ENCODE data around the gene SDCCAG8. TPM values are rescaled to one million over a fixed set of nuclear protein-coding genes. Genes with fewer than 3 reads are reported as not detected.
"Not testable (repeated sequence)": the region's sequence is repeated elsewhere in the genome, so short reads cannot be mapped to it uniquely, and the experiment has no call there.

Gene SDCCAG8
- total RNA-seq, 1 donor, result 26.1 TPM

DNA sequence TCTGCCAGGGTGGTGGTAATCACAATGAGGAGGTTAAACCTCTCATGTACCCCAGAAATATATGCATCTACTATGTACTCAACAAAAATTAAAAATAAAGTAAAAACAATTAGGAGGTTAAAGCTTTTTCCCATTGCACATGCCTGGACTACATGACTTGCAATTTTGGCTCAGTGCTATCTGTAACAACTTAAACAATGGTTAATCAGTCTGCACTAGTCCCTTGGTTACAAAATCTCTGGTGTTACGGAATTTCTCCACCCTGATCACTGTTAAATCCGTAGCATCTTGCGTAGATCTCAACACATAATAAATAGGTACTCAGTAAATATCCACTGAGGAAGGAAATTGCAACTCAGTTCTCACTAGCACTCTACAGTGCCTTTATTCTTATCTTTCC lies 66.5 kb downstream of the SDCCAG8 start:
- DNase-seq (ENCODE audit: low read depth in 2 of 3, low spot score in 2 of 3), result no peak

GRCh38 chr1:243323491-243323890 lies 67.7 kb downstream of the SDCCAG8 start:
- DNase-seq (ENCODE audit: low read depth in 2 of 3, low spot score in 2 of 3), result no peak

DNA sequence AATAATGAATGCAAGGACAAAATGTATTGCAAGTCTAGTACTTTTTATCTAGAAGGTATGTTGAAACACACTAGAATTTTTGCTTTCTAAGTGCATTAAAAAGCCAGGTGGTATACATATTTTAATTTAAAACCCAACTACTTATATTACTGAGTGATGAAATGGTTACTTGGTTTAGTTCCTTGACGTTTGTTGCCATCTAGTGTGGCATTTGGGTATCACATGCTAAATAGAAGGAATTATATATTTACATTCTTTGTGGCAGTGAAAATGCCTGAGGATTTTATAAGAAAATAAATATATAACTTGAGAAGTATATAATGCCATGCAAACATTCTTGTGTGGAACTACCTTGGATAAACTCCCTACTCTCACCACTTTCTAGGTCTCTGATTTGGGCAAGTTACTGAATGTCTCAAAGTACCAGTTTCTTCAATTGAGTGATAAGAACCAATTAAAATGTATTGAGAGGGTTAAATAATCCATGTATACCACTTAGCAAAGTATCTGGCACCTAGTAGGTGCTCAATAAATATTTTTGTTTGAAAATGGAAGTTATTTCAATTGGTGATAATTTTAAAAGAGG lies 69.6 kb downstream of the SDCCAG8 start:
- peak; percentile 28 to 76 (median 52) for DNase-seq (ENCODE audit: low read depth in 2 of 3, low spot score in 2 of 3)

DNA sequence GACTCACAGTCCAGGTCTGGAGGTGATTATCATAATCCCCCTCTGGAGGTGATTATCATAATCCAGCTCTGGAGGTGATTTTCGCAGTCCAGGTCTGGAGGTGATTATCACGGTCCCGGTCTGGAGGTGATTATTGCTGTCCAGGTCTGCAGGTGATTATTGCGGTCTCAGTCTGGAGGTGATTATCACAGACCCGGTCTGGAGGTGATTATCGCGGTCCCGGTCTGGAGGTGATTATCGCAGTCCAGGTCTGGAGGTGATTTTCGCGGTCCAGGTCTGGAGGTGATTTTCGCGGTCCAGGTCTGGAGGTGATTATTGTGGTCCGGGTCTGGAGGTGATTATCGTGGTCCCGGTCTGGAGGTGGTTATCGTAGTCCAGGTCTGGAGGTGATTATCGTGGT lies 76.6 kb downstream of the SDCCAG8 start:
- DNase-seq (ENCODE audit: low read depth in 2 of 3, low spot score in 2 of 3), result no peak

DNA sequence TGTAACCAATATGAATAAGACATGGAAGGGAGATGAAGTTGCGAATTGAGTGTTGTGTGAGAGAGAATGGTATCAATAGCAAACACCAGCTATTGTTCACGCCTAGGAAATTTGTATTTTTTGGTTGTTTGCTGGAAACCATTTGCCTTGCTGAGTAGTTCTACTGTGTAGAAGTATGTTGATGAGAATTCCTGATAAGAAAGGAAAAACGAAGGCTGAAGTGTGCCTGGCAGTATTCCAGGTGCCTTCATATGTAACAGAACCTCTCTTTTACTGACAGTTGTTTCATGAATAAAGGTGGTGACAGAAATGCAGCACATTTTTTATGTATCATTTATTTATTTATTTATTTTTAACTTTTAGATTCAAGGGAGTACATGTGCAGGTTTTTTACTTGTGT lies 79.5 kb downstream of the SDCCAG8 start:
- DNase-seq (ENCODE audit: low read depth in 2 of 3, low spot score in 2 of 3), result no peak

DNA sequence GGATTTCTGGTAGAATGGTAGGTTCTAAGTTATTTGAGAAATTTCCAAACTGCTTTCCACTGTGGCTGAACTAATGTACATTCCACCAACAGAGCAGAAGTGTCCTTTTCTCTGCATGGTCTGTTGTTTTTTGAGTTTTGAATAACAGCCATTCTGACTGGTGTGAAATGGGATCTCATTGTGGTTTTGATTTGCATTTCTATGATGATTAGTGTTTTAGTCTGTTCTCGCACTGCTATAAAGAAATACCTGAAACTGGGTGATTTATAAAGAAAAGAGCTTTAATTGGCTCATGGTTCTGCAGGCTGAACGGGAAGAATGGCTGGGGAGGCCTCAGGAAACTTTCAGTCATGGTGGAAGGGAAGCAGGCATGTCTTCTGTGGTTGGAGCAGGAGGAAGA lies 80.3 kb downstream of the SDCCAG8 start:
- no peak for DNase-seq (ENCODE audit: low read depth in 2 of 3, low spot score in 2 of 3)

DNA sequence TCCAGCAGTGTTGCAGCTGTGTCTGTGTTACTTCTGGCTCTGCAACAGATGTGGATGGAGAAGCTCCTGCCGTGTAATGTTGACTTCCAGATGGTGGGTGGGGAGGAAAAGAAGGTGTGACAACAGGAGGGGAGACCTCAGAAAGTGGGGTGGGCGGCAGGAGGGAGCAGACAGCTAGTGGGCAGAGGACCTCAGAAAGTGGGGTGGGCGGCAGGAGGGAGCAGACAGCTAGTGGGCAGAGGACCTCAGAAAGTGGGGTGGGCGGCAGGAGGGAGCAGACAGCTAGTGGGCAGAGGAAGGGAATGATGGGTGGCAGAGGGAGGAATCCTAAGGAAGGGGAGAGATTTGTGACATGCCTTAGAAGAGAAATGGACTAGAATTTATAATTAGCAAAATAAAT lies 83.0 kb downstream of the SDCCAG8 start:
- not testable (repeated sequence) for DNase-seq (ENCODE audit: low read depth in 2 of 3, low spot score in 2 of 3)

GRCh38 chr1:243341074-243341473 lies 85.2 kb downstream of the SDCCAG8 start:
- no peak for DNase-seq (ENCODE audit: low read depth in 2 of 3, low spot score in 2 of 3)

DNA sequence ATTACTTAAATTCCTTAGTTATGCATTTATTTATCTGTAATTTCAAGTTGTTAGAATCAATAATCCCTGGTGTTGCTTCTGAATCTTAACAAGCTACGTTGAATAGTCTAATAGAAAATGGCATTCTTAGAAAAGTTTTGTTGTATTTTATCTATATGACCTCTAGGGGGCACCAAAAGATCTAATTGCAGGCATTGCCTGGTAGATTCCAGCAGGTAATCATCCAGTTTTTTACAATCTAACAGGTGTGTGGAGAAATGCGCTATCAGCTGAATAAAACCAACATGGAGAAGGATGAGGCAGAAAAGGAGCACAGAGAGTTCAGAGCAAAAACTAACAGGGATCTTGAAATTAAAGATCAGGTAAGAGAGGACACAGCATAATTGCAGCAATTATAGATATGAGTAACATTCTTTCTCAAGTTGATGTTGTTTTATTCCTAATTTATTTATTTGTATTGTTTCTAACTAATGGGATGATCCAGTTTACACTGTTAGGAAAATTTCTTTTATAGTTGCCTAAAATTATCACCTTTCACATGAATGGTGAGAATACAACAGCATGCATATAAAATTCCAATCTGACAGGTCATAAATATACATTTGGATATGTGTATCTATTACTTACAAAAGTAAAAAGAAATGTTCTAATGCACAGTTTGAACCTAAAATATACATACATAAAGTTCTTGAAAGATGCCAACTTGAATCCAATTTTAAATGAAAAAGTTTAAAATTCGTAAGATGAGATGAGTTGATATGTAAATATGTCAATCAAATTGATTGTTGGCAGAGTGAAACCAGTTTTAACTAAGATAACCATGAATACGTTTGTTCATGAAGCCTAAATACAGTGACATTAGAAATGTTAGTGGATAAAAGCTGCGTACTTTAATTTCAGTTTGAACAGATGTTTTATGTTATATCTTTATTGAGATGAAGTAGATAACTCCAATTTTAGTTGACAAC lies 88.4 kb downstream of the SDCCAG8 start:
- DNase-seq (ENCODE audit: low read depth in 2 of 3, low spot score in 2 of 3), result peak; percentile 6 to 73 (median 34)

DNA sequence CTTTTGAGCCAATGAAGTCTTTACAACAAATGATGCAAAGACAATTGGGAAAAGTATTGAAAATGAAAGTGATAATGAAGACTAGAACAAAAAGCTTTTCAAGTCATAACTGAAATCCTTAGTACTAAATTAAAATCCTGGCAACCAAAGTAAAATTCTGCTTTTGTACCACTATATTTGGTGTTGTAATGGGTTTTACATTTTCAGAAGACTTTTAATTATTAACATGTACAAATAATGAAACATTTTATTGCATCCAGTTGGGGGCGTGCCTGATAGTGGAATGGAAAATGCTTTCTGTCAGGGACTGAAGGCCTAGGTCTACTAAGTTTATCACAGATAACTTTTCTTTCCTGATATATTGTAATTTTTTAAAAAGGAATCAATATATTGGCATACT lies 89.4 kb downstream of the SDCCAG8 start:
- peak in 1 of 3 donors; percentile 20 for DNase-seq (ENCODE audit: low read depth in 2 of 3, low spot score in 2 of 3)

DNA sequence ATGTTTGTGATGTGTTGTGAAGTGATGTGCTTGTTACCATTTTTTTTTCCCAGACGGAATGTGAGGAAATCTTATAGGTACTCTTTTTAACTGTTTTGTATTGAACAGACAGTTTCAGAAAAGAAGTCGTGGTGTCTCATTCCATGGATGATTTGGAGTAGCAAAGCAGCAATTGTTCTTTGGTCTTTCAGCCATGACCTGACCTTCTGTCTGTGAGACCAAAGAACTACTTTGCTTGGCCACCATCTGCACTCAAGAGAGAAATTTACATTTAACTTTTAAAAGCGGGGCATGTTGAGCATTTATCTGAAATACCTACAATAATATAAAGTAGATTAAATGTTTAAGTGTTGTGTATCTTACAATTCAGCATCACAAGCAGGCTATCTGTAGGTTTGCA lies 90.2 kb downstream of the SDCCAG8 start:
- no peak for DNase-seq (ENCODE audit: low read depth in 2 of 3, low spot score in 2 of 3)

DNA sequence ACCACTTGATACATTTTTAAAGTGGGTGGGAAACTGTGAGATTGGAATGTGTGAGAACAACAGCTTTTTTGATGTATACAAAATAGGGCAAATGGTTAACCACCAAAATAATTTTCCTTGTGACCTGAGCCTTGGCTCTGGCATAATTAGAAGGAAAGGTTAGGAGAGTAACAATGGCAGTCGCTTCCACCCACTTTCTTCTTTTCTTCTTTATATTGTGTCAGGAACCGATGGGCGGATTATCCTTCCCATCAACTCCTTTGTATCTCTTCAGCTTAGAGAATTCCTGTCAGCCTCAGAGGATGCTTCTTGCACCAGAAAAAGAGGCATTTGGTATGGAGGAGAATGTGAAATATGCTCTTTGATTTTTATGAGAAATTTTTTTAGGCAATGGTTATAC lies 90.6 kb downstream of the SDCCAG8 start:
- DNase-seq (ENCODE audit: low read depth in 2 of 3, low spot score in 2 of 3), result no peak

- DNase-seq (ENCODE audit: low read depth in 2 of 3, low spot score in 2 of 3), result no peak
Observed at GRCh38 chr1:243348331-243348730, 92.5 kb downstream of the SDCCAG8 start.

- no peak for DNase-seq (ENCODE audit: low read depth in 2 of 3, low spot score in 2 of 3)
Observed at GRCh38 chr1:243349128-243349527, 93.3 kb downstream of the SDCCAG8 start.

- DNase-seq (ENCODE audit: low read depth in 2 of 3, low spot score in 2 of 3), result no peak
Observed at GRCh38 chr1:243351337-243351736, 95.5 kb downstream of the SDCCAG8 start.

DNA sequence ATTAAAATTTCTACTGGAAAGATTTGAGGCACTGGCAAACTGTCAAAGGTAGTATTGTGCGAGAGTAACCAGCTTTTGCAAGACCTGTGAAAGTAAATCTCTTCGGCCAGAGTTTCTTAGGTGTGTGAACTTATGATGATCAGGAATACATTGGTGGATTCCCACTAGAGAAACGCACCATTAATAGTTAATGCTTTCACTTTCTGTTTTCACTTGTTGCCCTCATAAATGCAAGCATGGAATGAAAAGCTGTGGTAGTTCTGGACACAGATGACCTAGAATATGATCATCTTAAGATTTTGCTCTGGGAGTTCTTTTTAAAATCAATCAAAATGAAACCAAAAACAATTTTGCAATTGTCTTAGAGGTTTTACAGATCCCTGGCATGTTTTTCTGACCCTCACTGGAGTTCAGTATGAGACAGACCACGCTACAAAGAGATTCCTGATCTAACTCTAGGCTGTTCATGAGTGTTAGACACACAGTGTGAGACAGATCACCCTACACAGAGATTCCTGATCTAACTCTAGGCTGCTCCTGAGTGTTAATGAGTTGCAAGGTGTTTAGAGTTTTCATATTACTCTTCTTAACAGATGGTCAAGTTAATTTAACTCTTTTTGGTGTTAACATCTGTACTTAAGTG lies 98.8 kb downstream of the SDCCAG8 start:
- DNase-seq (ENCODE audit: low read depth in 2 of 3, low spot score in 2 of 3), result peak in 2 of 3 donors; percentile 22 to 49

DNA sequence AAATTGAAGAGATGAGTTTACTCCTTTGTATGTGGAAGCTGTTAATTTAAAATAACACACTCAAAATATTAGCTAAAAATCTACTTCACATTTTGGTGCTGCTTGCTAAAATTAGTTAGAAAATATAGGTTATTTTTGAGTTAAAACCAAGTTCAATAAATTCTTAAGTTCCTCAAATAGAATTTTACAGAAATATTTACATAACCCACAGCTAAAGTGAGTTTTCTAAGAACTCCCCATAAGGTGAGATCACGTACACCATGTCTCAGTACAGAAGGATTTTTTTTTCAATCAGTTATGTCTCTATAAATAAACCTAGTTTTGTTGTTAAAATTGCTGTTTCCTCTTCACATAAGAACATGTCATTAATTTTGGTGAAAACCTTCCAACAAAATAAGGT lies 108.0 kb downstream of the SDCCAG8 start:
- no peak for DNase-seq (ENCODE audit: low read depth in 2 of 3, low spot score in 2 of 3)

- DNase-seq (ENCODE audit: low read depth in 2 of 3, low spot score in 2 of 3), result no peak
Observed at GRCh38 chr1:243364330-243364729, 108.5 kb downstream of the SDCCAG8 start.

DNA sequence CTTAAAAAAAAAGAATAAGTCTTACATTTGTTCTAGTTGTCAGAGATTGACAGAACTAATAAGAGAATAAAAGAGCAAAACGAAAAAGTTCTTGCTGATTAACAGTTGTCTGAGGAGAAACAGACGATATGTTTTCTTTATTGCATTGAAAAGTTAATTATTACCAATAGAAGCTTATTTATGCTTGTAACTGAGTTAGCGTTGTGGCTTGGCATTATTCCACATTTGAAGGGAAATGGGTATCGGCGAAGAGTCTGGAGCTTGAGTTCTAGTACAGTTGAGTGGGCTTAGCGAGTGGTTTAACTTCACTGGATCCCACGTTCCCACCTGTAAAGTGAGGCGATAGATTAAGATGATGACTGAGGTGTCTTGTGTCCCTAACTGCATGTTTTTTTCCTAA lies 109.0 kb downstream of the SDCCAG8 start:
- DNase-seq (ENCODE audit: low read depth in 2 of 3, low spot score in 2 of 3), result no peak

DNA sequence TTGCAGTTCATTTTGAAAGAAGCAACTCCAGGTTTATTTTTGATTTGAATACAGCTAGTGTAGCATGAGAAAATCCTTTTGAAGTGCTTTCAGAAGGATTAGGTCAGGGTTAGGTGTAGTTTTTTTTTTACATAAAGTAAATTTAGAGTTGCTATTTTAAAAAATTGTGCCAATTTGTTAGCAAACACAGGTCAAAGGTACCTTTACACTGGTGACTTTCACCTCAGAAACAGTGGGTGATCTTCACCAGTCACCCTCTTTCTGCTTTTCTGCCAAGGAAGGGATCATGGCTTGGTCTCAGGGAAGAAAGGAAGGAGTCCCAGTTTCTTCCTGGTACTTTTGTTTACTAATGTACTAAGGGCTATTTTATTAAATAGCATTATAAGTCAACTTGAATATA lies 111.5 kb downstream of the SDCCAG8 start:
- no peak for DNase-seq (ENCODE audit: low read depth in 2 of 3, low spot score in 2 of 3)

GRCh38 chr1:243374412-243374811 lies 118.6 kb downstream of the SDCCAG8 start:
- DNase-seq (ENCODE audit: low read depth in 2 of 3, low spot score in 2 of 3), result no peak

GRCh38 chr1:243375596-243375995 lies 119.8 kb downstream of the SDCCAG8 start:
- DNase-seq (ENCODE audit: low read depth in 2 of 3, low spot score in 2 of 3), result no peak
